Esophagus mucosa (tissue), 1 donor: ENCODE results near the gene ST8SIA5. TPM values are rescaled to one million over a fixed set of nuclear protein-coding genes. Genes with fewer than 3 reads are reported as not detected.

Source experiments
- ATAC-seq: fragments of 200-7000 bp; cut with Tn5 transposase; one replicate; pipeline ENCODE4 v1.9.1; 2020
- total RNA-seq: library from RNA; stranded (reverse); gene quantifications from one replicate; pipeline ENCODE4 v1.2.4, GENCODE V29; 2023
- donor health status: DM: yes; HTN: yes; CAD: no.

The ST8SIA5 gene
- total RNA-seq, 1 donor from 2014 or later: not detected

- no peak for ATAC-seq
Measured at GRCh38 chr18:46705521-46705920, 51.3 kb downstream of the ST8SIA5 start.

- ATAC-seq: no peak
Measured at GRCh38 chr18:46704816-46705215, 52.0 kb downstream of the ST8SIA5 start.

- ATAC-seq: no peak
Measured at GRCh38 chr18:46704189-46704588, 52.7 kb downstream of the ST8SIA5 start.

- no peak for ATAC-seq
Measured at GRCh38 chr18:46702471-46702870, 54.4 kb downstream of the ST8SIA5 start.

GRCh38 chr18:46700066-46700824 lies 56.6 kb downstream of the ST8SIA5 start:
- ATAC-seq: no peak

- ATAC-seq: no peak
Measured at GRCh38 chr18:46696702-46697101, 60.2 kb downstream of the ST8SIA5 start.

DNA sequence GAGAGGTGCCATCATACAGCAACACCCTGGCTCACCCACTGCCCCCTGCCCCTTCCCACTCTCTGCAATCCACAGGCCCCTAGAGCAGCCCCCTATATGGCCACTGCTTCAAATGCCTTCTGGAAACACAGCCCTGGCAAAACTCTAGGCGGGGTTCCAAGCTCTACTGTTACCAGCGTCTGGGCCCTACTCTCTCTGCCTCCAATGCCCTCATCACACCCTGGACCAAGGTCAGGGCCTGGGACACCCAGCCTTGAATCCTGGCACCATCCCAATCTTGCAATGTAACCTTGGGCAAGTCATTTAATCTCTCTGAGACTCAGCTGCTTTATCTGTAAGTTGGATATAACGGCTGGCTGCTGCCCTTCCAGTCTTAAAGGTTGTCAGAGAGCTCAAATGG lies 60.6 kb downstream of the ST8SIA5 start:
- no peak for ATAC-seq

- ATAC-seq: no peak
Measured at GRCh38 chr18:46693996-46694395, 62.9 kb downstream of the ST8SIA5 start.

- no peak for ATAC-seq
Measured at GRCh38 chr18:46688853-46689525, 67.9 kb downstream of the ST8SIA5 start.

- ATAC-seq: no peak
Measured at GRCh38 chr18:46686186-46686585, 70.7 kb downstream of the ST8SIA5 start.

DNA sequence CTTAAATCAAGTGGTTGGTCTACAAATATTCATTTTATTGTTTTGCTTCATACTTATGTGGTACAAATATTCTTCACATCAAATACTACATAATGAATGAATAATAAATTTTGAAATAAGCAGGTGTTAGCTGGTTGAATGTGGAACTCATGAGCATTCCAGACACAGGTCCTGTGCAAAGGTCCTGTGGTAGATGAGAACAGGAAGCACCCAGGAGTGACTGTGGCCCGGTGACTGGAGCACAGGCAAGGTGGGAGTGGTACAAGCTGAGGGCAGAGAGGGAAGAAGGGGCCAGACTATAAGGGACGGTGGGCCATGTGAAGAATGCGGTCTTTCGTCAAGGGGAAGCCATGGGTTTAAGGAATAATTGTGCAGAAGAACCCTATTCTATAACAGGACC lies 73.6 kb downstream of the ST8SIA5 start:
- ATAC-seq: no peak

- ATAC-seq: no peak
Measured at GRCh38 chr18:46680784-46681695, 75.8 kb downstream of the ST8SIA5 start.

- ATAC-seq: no peak
Measured at GRCh38 chr18:46679846-46680598, 76.8 kb downstream of the ST8SIA5 start.

DNA sequence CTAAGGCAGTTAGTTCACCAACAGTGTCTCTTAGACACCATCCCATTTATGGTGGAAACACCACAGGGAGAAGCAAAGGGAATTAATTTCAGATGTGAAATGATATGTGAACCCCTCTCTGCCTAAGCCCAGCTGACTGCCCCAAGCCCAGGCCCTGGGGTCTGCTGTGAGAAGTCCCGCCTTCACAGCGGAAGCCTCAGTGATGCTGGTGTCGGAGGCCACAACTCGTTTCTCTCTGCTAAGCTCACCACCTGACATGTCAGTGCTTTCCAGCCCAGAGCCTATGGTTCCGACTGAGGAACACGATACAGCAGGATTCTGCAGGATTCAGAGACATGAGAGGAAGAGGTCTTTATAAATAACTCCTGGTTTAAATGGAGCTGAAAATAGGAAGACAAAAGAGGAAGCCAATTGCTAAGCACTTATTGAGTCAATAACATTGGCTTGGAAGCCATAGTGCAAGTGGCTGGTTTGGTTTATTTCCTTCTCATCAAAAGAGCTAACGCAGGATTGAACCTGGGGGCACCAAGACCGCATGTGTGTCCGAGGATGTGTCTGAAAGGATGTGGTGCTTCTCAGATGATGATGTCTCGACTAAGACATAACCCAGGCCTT lies 78.0 kb downstream of the ST8SIA5 start:
- ATAC-seq: no peak

GRCh38 chr18:46678041-46678440 lies 78.8 kb downstream of the ST8SIA5 start:
- ATAC-seq: no peak

DNA sequence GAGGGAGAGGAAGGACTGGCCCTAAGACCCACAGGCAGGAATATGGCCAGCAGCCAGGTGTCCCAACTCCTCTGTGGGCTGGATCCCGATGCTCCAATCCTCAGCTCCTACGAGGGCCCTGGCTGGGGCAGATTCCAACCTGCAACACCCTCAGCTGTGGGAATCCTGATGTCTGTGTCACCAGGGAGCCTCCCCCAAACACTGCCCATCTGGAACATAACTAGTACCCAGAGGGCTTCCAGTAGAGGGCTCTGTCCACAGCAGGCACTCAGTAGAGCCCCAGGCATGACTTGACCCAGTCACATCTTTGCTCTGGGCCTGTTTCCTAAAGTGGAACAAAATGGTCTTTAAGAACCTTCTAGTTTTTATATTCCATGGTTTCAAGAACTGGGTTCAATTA lies 79.2 kb downstream of the ST8SIA5 start:
- ATAC-seq: no peak

DNA sequence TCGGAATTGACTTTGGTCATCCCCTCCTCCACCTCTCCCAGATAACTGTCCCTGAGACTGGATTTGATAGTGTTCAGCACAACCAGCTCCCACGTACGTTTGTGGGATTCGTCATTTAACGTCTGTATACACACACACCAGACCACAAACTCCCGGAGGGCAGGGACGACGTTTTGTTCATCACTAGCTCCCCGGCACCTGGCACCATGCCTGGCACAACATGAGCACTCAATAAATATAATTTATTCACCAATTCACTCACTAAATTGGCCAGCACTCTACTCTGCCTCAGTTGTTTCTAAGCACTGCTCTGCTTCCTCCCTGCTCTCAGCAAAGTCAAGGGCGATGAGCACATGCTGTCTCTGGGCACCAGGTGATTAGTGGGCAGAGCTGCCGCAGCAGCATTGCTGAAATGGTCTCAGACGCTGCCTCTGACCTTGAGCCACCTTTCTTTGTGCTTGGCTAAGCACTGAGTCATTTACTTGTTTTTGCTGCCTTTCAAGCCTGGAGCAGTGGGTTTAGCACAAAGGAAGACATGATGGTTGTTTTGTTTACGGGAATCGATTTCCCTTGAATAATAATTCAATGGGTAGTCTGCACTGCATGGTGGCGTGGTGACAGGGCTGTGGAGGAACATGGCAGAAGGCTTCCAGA lies 80.5 kb downstream of the ST8SIA5 start:
- ATAC-seq: no peak

- no peak for ATAC-seq
Measured at GRCh38 chr18:46675112-46675511, 81.7 kb downstream of the ST8SIA5 start.

DNA sequence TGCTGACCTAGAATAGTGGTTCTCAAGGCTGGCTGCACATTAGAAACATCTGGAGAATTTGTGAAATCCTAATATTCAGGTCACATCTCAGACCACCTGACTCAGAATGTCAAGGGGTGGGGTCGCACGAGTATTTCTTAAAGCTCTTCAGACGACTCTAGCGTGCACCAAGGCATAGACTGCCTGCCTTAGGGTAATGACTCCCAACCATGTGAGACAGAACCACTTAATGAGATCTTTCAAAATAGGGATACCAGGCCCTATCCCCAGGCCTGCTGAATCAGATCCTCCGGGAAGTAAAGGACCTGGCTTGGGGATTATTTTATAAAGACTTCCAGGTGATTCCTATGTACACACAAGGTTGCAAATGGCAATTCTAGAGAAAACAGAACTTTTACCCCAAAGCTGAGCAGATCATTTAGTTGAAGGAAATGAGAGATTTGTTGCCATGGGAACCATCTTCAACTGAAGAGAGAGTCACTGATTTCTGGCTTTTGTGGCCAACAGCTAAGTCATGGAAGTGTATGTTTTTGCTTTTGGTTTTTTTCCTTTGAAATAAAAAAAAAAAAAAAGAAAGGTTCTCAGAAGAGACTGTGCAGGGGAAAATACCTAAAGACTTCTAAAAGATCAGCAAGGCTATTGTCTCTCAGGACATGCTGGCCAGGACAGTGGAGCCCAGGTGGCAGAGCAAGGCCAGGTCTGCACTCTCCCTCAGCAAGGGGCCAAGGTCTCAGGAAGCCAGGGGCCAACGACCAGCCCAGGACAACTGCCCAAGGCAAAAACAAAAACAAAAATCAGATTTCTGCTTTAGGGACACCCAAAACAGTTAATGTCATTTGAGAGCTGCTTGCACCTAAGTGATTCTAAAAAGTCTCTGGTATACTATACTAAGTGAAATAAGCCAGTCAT lies 84.5 kb downstream of the ST8SIA5 start:
- ATAC-seq: no peak

- no peak for ATAC-seq
Measured at GRCh38 chr18:46668694-46669093, 88.2 kb downstream of the ST8SIA5 start.
